Activated CD4-positive, alpha-beta T cell treated with anti-CD3 and anti-CD28 coated beads, Interleukin-2, amount 50 U/mL, for 48 hours (primary cell): ENCODE data around the gene SPTBN2.
"Not testable (repeated sequence)": the region's sequence is repeated elsewhere in the genome, so short reads cannot be mapped to it uniquely, and the experiment has no call there.

Experiments
- DNase-seq, 2 experiments: peaks; one replicate each; pipeline ENCODE4 v3.0.0-alpha.2; 2020

Gene SPTBN2

DNA sequence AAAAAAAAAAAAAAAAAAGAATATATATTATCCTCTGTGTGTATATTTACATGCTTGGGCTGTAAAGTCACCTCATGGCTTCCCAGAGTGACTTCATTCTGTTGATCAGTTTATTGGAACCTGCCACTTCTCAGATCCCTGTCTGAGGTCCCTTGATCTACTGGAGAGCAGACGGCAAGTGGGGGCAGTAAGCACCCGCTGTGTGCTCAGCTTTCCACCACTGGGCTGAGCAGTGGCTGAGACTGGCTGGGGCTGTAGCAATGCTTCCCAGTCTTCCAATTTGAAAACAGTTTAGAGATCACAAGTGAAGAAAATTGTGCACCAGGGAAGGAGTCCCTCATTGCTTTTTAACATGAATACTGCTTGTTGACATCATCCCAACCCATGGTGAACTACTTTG, 44.4 kb downstream of the SPTBN2 start:
- DNase-seq = no peak

DNA sequence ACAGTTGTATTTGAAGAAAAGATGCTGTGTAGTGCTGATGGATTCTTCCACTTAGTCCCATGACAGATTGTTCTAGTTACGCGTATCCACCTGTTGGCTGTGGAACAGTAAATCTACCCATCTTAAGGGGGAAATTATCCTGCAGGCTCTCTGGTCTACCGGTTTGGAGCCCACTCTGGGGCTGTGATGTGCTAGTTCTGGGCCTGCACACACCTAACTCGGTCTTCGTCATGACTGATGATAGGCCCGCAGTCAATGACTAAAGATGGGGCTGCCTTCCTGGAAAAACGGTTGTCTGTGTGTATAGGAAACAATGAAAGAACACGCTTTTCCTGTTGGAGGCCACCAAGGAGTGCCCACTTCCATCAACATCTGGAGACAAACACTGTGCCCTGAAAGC, 45.1 kb downstream of the SPTBN2 start:
- no peak for DNase-seq

- DNase-seq = no peak
Measured at GRCh38 chr11:66680966-66681645, 47.9 kb downstream of the SPTBN2 start.

DNA sequence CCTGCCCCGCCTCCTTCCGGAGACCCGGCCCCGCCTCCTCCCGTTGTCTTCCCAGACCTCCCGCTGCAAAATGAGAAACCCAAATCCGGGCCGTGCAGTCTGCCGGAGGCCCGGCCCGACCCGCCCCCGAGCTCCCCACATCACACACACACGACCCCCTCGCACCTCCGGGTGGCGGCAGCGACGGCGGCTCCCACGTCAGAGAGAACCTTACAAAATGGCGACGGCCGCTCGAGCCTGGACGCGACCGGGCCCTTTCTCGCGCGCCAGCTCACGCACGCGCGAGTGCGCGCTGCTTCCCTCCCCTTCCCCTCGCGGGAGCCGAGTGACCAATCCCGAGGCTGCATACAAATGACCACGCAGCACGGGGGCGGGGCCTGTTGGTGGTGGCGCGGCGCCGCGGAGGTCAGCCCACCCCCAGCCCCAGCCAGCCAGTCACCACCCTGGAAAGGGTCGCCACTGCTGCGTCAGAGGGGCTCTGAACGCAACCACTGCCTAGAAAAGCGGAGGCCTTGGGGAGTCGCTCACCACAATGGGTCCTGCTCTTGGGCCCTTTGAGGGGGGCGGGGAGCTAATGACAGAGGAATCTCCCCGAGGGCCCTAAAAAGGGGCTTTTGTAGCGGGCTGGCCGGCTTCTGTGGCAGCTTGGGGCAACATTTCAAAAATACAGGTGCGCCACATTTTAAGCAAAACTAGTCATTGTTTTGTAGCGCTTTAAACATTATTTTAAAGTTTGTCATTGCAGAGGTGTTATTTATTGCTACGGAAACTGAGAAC, 51.2 kb downstream of the SPTBN2 start, which contains the start of gene RBM4B:
RBM4B (minus strand) TSS at position 289 of the 777 bp plus-strand sequence. CDS start 808 bp downstream, outside the sequence.
- DNase-seq = peak; percentile 97 to 98

- no peak for DNase-seq
Measured at GRCh38 chr11:66676931-66677598, 52.0 kb downstream of the SPTBN2 start.

DNA sequence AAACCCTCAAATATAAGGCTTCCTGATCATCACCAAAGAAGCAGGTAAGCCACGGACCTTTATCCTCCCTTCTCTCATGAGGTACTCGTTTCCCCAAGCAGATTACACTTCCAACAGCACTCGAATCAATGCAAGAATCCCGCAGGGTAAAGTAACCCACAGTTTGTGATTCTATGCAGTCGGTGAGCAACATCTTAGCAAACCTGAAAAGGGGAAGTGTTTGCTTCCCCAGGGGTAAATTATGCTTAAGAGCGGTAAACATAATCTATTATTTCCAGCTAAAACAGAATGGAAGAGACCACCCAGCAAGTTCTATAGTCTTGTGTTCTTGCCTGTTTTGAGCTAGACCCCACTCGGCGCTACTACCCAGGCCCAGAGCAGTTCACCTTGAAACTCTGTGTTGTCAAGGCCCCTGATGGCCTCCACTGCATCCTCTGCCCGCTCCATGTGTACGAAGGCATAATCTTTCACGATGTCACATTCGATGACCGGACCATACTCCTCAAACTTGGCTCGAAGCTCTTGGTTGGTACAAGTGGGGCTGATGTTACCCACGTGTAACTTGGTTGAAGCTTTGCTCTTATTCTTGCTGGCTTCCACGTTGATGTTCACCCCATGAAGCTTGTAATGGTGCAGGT, 52.6 kb downstream of the SPTBN2 start:
- no peak for DNase-seq

GRCh38 chr11:66674964-66675602, 53.9 kb downstream of the SPTBN2 start:
- no peak for DNase-seq

DNA sequence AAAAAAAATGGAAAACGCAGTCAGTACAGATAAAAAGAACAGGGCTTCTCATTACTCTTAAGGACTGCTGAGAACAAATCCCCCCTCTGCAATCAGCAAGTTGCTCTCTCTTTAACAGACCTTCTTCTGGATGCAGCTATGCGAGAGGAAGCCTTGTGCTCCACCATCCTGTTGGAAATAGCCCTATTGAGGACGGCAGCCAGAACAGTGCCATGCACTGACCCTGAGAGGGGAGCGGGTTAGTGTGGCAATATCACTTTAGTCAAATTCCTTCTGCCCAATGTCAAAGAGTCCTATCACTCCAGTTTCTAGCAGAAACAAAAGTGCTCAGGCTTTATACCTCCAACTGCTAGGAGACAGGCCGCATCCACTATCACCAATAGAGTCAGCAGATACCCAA, 58.2 kb downstream of the SPTBN2 start:
- DNase-seq = no peak

- no peak for DNase-seq
Measured at GRCh38 chr11:66665369-66665768, 63.6 kb downstream of the SPTBN2 start.

- DNase-seq = no peak
Measured at GRCh38 chr11:66663741-66664296, 65.2 kb downstream of the SPTBN2 start.

DNA sequence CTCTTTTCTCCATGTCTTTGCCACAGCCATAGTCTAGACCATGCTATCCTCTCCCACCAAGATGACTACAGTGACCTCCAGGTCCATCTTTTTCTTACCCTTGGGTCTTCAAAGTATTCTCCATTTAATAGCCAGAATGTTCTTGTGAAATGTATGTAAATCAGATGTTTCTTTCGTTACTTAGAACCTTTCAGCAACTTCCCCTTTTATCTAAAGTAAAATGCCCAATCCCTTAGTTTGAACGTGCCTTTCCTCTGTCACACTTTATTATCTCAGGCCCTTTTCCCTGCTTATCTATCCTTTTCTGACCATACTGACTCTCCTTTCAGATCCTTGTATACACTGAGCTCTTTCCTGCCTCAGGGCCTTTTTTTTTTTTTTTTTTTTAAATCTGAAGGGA, 69.3 kb downstream of the SPTBN2 start:
- DNase-seq = no peak

DNA sequence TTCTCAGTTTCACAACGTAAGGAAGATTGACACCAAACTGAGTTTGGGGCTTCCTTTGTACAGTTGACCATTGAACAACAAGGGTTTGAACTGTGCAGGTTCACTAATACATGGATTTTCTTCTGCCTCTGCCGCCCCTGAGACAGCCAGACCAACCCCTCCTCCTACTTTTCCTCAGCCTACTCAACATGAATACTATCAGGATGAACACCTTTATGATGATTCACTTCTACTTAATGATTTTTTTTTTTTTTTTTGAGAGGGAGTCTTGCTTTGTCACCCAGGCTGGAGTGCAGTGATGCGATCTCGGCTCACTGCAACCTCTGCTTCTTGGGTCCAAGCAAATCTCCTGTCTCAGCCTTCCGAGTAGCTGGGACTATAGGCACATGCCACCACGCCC, 75.9 kb downstream of the SPTBN2 start:
- no peak for DNase-seq

DNA sequence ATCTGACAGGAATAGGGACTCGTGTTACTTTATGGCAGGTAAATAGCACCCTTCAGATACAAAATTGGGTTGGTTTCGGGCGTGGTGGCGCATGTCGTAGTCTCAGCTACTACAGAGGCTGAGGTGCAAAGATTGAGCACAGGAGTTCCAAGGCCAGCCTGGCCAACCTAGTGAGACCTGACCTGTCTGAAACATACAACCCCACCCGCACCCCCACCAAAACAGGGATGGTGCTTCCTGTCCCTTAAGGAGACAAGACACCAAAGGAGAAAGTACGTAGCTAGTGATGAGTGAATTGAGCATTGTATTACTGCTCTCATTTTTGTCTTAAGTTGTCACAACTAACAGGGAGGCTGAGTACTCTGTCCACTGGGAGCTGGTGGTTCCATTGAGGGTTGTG, 76.4 kb downstream of the SPTBN2 start:
- DNase-seq = no peak

DNA sequence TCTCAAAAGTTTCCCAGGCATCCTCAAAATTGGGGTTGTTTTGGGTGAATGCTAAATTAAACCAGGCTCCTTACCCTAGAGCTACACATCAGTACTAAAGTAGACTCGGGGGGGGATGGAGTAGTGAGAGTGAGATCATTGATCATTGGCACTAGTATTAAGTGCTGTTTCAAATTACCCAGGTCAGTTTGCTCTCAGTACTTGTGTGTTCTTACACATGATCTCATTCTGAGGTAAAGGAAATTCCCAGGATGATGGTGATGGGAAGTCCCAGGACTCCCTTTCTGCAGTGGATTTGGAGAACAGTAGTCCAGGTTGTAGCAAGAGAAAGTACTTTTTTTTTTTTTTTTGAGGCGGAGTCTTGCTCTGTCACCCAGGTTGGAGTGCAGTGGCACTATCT, 78.0 kb downstream of the SPTBN2 start:
- DNase-seq = no peak

DNA sequence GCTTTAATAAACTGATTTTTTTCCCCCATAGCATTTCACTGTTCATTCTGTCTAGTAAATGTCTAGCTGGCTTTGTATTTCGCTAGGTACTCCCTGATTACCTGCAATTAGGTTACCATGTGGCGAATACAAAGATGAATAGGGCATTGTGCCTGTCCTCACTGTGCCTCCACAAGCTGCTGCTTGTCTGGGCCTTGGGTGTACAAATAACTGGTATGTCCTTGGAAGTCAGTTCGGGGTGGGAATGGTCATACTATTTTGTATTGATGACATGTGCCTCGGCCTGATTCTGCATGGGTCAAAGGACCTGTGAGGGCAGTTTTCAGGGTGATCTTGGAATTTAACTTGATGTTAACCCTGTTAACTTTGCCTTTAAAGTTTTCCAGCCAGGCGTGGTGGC, 79.1 kb downstream of the SPTBN2 start:
- no peak for DNase-seq

GRCh38 chr11:66646828-66647227, 82.2 kb downstream of the SPTBN2 start:
- no peak for DNase-seq

DNA sequence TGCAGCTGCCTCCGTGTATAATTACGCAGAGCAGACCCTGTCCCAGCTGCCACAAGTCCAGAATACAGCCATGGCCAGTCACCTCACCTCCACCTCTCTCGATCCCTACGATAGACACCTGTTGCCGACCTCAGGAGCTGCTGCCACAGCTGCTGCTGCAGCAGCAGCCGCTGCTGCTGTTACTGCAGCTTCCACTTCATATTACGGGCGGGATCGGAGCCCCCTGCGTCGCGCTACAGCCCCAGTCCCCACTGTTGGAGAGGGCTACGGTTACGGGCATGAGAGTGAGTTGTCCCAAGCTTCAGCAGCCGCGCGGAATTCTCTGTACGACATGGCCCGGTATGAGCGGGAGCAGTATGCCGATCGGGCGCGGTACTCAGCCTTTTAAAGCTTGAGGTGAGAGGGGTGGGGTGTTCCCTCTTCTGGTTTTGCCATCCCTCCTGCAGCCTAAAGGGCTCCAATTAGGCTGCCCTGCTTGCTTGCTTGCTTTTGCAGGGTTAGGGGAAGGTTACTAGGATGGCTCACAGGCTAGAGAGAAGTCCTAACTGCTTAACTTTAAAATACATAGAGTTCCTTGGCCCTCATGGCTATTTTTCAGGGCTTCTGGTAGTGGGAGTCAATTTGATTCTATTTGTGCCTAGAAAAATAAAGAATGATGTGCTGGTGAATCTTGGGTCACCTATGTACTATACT, 85.1 kb downstream of the SPTBN2 start:
- DNase-seq = no peak

DNA sequence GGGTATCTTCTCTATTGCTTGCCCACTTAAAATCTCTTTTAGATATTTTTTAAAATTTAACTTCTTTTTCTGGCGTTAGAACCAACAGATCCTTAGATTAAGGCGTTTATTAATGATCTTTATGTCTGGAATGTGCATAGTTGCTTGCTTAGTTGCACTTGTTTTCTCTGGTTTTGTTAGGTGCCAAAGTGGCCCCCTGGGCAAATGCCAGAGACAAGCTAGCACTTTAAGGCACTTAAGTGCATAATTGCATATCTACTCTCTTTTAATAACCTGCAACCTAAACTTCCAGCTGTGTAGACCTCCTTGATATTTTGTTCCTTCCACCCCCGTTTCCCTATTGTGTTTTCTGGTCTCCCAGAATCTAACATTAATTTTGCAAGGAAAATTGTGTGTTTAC, 87.2 kb downstream of the SPTBN2 start:
- no peak for DNase-seq

GRCh38 chr11:66639814-66640340, 89.1 kb downstream of the SPTBN2 start:
- not testable (repeated sequence) for DNase-seq

- DNase-seq = no peak
Measured at GRCh38 chr11:66639066-66639813, 89.8 kb downstream of the SPTBN2 start.
